Lower leg skin (tissue), 3 donors: ENCODE results near the gene ASPDH.

Experiments
- CTCF ChIP-seq, 3 donors: fragments of 450-650 bp; IDR thresholded peaks; one replicate each; pipeline ENCODE4 v1.5.1; 2016; ENCODE audit warnings: antibody characterized with exemption in 3 of 3, mild to moderate bottlenecking in 3 of 3, moderate library complexity in 2 of 3
- POLR2A ChIP-seq, 2 donors: fragments of 450-650 bp; IDR thresholded peaks; one replicate each; pipeline ENCODE4 v1.6.1; 2016 to 2017; ENCODE audit warnings: antibody characterized with exemption in 2 of 2, mild to moderate bottlenecking in 1 of 2, moderate library complexity in 1 of 2

GRCh38 chr19:50537769-50538230 is 24.1 kb upstream of the ASPDH start:
- TF ChIP-seq CTCF (IDR thresholded peaks at IDR 0.05) = no peak
- no peak for TF ChIP-seq POLR2A (IDR thresholded peaks at IDR 0.05)
